Measurements from ENCODE around the gene KIF21B.

KIF21B gene

DNA sequence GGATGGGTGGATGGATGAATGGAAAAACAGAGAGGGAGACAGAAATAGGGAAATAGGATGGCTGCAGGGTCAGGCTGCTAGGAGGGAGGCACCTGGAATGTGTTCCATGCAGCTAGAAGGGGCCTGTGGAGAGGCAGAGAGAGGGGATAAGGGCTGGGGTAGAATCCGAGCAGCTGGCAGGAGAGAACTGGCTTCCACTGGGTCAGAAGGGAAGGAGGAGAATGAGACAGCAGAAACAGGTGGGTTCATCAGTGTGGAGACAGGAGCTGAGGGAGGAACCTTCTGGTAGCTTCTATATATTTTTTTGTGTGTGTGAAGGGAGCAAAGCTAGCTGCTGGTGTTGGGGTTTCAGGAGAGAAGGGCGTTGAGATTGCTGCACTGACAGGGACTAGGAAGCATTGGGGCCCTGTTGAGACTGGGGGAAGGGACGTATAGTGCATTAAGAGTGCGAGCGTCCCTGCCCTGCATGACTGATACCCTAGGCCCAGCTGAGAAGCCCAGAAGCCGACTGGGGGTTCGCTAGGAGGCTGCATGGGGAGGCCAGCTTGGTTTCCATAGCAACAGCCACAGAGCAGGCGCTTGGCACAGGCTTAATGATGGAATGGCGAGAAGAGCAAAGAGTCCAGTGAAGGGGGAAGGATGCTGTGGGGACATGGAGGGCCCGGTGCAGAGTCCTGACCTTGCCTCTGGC, 14.8 kb upstream of the KIF21B start:
- Histone ChIP-seq H2AFZ (no peak overlapping the region), H3K27me3 (ENCODE audit: control insufficient read depth, insufficient read depth, low read length) (no peaks in the 10 kb centered on the region), H3K36me3 (ENCODE audit: control insufficient read depth, insufficient read depth, low read length) (no peaks in the 10 kb centered on the region), H3K79me2 (no peaks in the 10 kb centered on the region), H3K4me3 (ENCODE audit: low read depth, low read length) (no peak overlapping the region), H3K9me3 (ENCODE audit: control insufficient read depth, low read length) (no peaks in the 10 kb centered on the region), H3K27ac (no peak overlapping the region), H3K4me1 (peaks cover 3% of the 10 kb centered on the region), H3K9ac (no peak overlapping the region), H3K4me2 (ENCODE audit: low read length) (no peak overlapping the region)
- no peak for TF ChIP-seq CTCF (IDR thresholded peaks at IDR 0.05)

GRCh38 chr1:201036188-201036842, 12.8 kb upstream of the KIF21B start:
- Histone ChIP-seq H3K4me1 (no peaks in the 10 kb centered on the region), H2AFZ (no peak overlapping the region), H3K9me3 (ENCODE audit: control insufficient read depth, low read length) (no peaks in the 10 kb centered on the region), H3K79me2 (no peaks in the 10 kb centered on the region), H3K4me2 (ENCODE audit: low read length) (no peak overlapping the region), H3K4me3 (ENCODE audit: low read depth, low read length) (no peak overlapping the region), H3K27me3 (ENCODE audit: control insufficient read depth, insufficient read depth, low read length) (no peaks in the 10 kb centered on the region), H3K36me3 (ENCODE audit: control insufficient read depth, insufficient read depth, low read length) (no peaks in the 10 kb centered on the region), H3K27ac (no peak overlapping the region), H3K9ac (no peak overlapping the region)
- TF ChIP-seq CTCF (IDR thresholded peaks at IDR 0.05) = no peak

DNA sequence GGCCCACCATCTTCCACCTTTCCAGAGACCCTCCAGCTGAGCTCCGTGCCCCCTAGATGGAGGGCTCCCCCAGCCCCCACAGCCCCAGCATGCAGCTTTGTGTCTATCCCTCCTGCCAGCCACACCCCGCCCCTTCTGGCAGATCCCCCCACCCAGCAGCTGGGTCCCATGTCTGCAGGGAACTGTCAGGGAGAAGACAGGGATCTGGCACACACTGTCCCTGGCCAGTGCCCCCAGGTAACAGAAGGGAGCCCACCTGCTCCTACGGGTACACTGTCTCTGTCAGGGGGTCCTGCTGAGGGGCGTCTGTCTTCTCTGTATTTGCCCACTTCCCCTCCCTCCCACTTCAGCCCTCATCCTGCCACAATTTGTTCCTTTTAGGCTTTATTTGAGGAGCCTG, 11.2 kb upstream of the KIF21B start:
- Histone ChIP-seq H3K4me3 (ENCODE audit: low read depth, low read length) (no peak overlapping the region), H3K79me2 (no peaks in the 10 kb centered on the region), H3K4me2 (ENCODE audit: low read length) (no peak overlapping the region), H2AFZ (no peak overlapping the region), H3K9me3 (ENCODE audit: control insufficient read depth, low read length) (no peaks in the 10 kb centered on the region), H3K27ac (no peak overlapping the region), H3K27me3 (ENCODE audit: control insufficient read depth, insufficient read depth, low read length) (no peaks in the 10 kb centered on the region), H3K4me1 (no peaks in the 10 kb centered on the region), H3K36me3 (ENCODE audit: control insufficient read depth, insufficient read depth, low read length) (no peaks in the 10 kb centered on the region), H3K9ac (no peak overlapping the region)
- TF ChIP-seq CTCF (IDR thresholded peaks at IDR 0.05) = no peak

- Histone ChIP-seq H3K27me3 (ENCODE audit: control insufficient read depth, insufficient read depth, low read length) (no peaks in the 10 kb centered on the region), H3K4me2 (ENCODE audit: low read length) (no peak overlapping the region), H2AFZ (no peak overlapping the region), H3K4me1 (no peaks in the 10 kb centered on the region), H3K27ac (no peak overlapping the region), H3K9me3 (ENCODE audit: control insufficient read depth, low read length) (no peaks in the 10 kb centered on the region), H3K79me2 (no peaks in the 10 kb centered on the region), H3K9ac (no peak overlapping the region), H3K36me3 (ENCODE audit: control insufficient read depth, insufficient read depth, low read length) (no peaks in the 10 kb centered on the region), H3K4me3 (ENCODE audit: low read depth, low read length) (no peak overlapping the region)
- TF ChIP-seq CTCF (IDR thresholded peaks at IDR 0.05) = no peak
These were observed 8.9 kb upstream of the KIF21B start for GRCh38 chr1:201032408-201032807.

DNA sequence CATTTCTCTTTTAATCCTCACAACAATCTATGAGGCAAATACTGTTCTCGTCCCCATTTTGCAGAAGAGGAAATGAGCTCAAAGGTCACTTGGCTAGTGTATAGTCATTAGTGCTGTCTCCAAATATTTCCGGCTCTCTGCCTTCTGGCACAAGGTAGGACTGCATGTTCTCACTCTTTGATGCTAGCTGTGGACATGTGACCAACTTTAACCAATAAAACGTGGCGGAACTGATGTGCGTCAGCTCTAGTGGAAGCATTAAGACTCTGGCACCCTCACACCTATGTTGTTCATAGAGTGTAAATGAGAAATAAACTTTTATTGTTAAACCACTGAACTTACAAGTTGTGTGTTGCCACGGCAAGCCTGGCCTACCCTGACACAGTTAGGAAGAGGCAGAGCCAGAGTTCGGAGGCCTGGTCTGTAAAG, 5.0 kb upstream of the KIF21B start:
- Histone ChIP-seq H3K9ac (no peak overlapping the region), H3K9me3 (ENCODE audit: control insufficient read depth, low read length) (no peaks in the 10 kb centered on the region), H3K27me3 (ENCODE audit: control insufficient read depth, insufficient read depth, low read length) (no peaks in the 10 kb centered on the region), H3K36me3 (ENCODE audit: control insufficient read depth, insufficient read depth, low read length) (no peaks in the 10 kb centered on the region), H3K79me2 (no peaks in the 10 kb centered on the region), H3K27ac (no peak overlapping the region), H3K4me1 (no peaks in the 10 kb centered on the region), H2AFZ (no peak overlapping the region), H3K4me3 (ENCODE audit: low read depth, low read length) (no peak overlapping the region), H3K4me2 (ENCODE audit: low read length) (no peak overlapping the region)
- no peak for TF ChIP-seq CTCF (IDR thresholded peaks at IDR 0.05)
